ENCODE measurements around the gene ARPP21. TPM values are rescaled to one million over a fixed set of nuclear protein-coding genes. Genes with fewer than 3 reads are reported as not detected.

ARPP21 gene
- total RNA-seq (2014; rRNA removed; shearing (Covaris generic)), result 0.88 and 1.0 TPM in 2 replicates
- 1.1 and 1.3 TPM in 2 replicates for total RNA-seq (2022)
- percentile 31 among the genes with signal in this experiment for Bru-seq, nascent RNA
- percentile 19 among the genes with signal in this experiment for BruChase-seq, experiment 1, labeled RNA remaining after a 6-hour chase
- percentile 25 among the genes with signal in this experiment for BruChase-seq, experiment 2, labeled RNA remaining after a 2-hour chase
- long read RNA-seq, partial matches to known transcripts, result 0 of 2 reads
- long read RNA-seq, other reads (novel, unspliced or antisense), result 1 of 2 reads

GRCh38 chr3:35639254-35640186 is at the start of gene ARPP21:
Gene ARPP21, plus strand, starts transcription at chr3:35639525. Its CDS starts 42,227 bp downstream, at chr3:35681752.
- Histone ChIP-seq H3K9me3 (ENCODE audit: low read length) (no peaks in the 10 kb centered on the region), H4K20me1 (ENCODE audit: insufficient read depth, low read length) (no peaks in the 10 kb centered on the region), H3K4me3 (ENCODE audit: low read depth, low read length, poor library complexity, severe bottlenecking) (peak within 1 kb of the TSS; percentile 68), H2AFZ (ENCODE audit: low read length) (peak within 1 kb of the TSS; percentile 75), H3K4me2 (ENCODE audit: low read length) (peak within 1 kb of the TSS; percentile 80), H3K4me1 (ENCODE audit: insufficient read depth, low read length, poor library complexity, severe bottlenecking) (peaks cover 38% of the 10 kb centered on the region), H3K27ac (ENCODE audit: low read depth, low read length, poor library complexity, severe bottlenecking) (no peak within 1 kb of the TSS), H3K79me2 (ENCODE audit: insufficient read depth, low read depth, low read length) (no peaks in the 10 kb centered on the region), H3K9me2 (ENCODE audit: insufficient read depth, low read length) (no peaks in the 10 kb centered on the region), H3K36me3 (ENCODE audit: insufficient read depth, low read length) (no peaks in the 10 kb centered on the region)
- DNase-seq (ENCODE audit: low spot score), result peak; percentile 61
- intact Hi-C loops (cut with micrococcal nuclease; ENCODE audit: unreplicated experiment), result loop anchor here (2.0 kb wide), 1 partner anchor 25 kb away; no protein-coding TSS in a partner anchor
- CTCF ChIA-PET (ENCODE audit: unreplicated experiment), result interaction anchor here (0.6 kb wide), 1 partner anchor 22 kb away, joined by 3 read pairs; no protein-coding TSS in a partner anchor
- BruUV-seq (replicated peaks), result no TSS peak
- POLR2A ChIA-PET, result no interaction called here
- TF ChIP-seq CTCF (conservative IDR thresholded peaks at IDR 0.05; ENCODE audit: low read length), result no peak
- TF ChIP-seq EZH2phosphoT487 (IDR thresholded peaks at IDR 0.05; ENCODE audit: borderline replicate concordance, low read depth, low read length), result no peak

GRCh38 chr3:35592589-35593295 is 46.6 kb upstream of the ARPP21 start:
- H2AFZ ChIP-seq (ENCODE audit: low read length), result peak overlapping the region; percentile 20; the same call in 1 of the 2 replicates
- no peak overlapping the region for H3K4me2 ChIP-seq (ENCODE audit: low read length)
- ChIA-PET POLR2A (no interaction called here), CTCF (ENCODE audit: unreplicated experiment) (no interaction called here)
- BruUV-seq (replicated peaks), result no TSS peak
- peaks cover 15% of the 10 kb centered on the region for H3K4me1 ChIP-seq (ENCODE audit: insufficient read depth, low read length, poor library complexity, severe bottlenecking)
- intact Hi-C loops (cut with micrococcal nuclease; ENCODE audit: unreplicated experiment), result no loop called here
- H3K27ac ChIP-seq (ENCODE audit: low read depth, low read length, poor library complexity, severe bottlenecking), result no peak overlapping the region
- TF ChIP-seq EZH2phosphoT487 (IDR thresholded peaks at IDR 0.05; ENCODE audit: borderline replicate concordance, low read depth, low read length), result no peak
- TF ChIP-seq CTCF (conservative IDR thresholded peaks at IDR 0.05; ENCODE audit: low read length), result no peak
- no peaks in the 10 kb centered on the region for H3K79me2 ChIP-seq (ENCODE audit: insufficient read depth, low read depth, low read length)
- H3K9me2 ChIP-seq (ENCODE audit: insufficient read depth, low read length), result no peaks in the 10 kb centered on the region
- DNase-seq (ENCODE audit: low spot score), result peak; percentile 4
- H3K36me3 ChIP-seq (ENCODE audit: insufficient read depth, low read length), result no peaks in the 10 kb centered on the region
- no peak overlapping the region for H3K4me3 ChIP-seq (ENCODE audit: low read depth, low read length, poor library complexity, severe bottlenecking)
- H4K20me1 ChIP-seq (ENCODE audit: insufficient read depth, low read length), result no peaks in the 10 kb centered on the region
- H3K9me3 ChIP-seq (ENCODE audit: low read length), result no peaks in the 10 kb centered on the region

Data from OCI-LY7 (cell line).